CD4-positive, alpha-beta T cell treated with Interleukin-21 for 1 hour (primary cell): Measurements from ENCODE around the gene PNPO.
"Not testable (repeated sequence)": the region's sequence is repeated elsewhere in the genome, so short reads cannot be mapped to it uniquely, and the experiment has no call there.

Source experiments
- DNase-seq: peaks from one replicate; pipeline ENCODE4 v3.0.0-alpha.2; 2020

PNPO gene

DNA sequence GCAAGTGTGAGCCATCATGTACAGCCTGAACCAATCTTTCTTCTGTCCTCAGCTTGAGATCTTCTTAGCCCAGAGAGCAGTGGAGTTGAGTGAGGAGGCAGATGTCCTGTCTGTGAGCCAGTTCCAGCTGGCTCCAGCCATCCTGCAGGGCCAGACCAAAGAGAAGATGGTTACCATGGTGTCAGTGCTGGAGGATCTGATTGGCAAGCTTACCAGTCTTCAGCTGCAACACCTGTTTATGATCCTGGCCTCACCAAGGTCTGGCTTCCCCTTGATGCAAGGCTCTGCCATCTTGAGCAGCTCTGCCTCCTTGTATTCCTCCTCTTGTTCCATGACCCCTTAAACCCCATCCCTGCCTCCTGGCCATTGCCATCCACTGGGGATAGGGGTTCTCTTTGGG lies 39.2 kb downstream of the PNPO start:
- DNase-seq = no peak

DNA sequence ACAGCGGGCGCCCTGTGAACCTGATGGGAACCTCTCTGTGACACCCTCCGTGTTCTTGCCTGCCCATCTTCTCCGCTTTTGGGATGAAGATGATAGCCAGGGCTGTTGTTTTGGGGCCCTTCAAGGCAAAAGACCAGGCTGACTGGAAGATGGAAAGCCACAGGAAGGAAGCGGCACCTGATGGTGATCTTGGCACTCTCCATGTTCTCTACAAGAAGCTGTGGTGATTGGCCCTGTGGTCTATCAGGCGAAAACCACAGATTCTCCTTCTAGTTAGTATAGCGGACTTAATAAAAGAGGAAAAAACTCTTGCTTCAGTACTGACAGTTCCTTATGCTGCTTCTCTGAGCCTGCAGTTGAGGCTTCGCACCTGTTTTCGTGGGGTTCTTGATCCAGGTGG lies 40.1 kb downstream of the PNPO start:
- peak; percentile 22 for DNase-seq

DNA sequence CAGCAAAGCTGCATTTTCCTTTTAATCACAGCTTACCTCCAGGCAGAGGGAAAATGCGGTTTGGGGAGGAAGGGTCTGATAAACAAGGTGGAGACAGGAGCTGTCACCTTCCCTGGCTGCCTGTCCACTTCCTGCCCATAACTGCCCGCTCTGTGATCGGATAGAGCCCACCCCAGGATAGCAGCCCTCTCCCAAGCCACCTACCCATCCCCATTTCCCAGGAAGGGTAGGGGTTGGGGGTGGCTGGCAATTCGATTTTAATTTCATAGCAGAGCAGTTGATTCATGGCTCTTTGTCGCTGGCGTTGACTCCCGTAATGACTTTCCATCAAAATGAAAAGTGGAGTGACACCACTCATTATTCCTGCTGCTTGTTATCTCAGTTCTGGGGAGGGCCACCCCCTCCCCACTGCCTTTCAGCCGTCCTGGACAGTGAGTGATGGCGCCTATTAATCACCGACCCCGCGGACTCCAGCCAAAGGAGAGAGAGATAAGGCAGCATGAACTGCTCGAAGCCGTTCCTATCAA lies 40.8 kb downstream of the PNPO start:
- no peak for DNase-seq

DNA sequence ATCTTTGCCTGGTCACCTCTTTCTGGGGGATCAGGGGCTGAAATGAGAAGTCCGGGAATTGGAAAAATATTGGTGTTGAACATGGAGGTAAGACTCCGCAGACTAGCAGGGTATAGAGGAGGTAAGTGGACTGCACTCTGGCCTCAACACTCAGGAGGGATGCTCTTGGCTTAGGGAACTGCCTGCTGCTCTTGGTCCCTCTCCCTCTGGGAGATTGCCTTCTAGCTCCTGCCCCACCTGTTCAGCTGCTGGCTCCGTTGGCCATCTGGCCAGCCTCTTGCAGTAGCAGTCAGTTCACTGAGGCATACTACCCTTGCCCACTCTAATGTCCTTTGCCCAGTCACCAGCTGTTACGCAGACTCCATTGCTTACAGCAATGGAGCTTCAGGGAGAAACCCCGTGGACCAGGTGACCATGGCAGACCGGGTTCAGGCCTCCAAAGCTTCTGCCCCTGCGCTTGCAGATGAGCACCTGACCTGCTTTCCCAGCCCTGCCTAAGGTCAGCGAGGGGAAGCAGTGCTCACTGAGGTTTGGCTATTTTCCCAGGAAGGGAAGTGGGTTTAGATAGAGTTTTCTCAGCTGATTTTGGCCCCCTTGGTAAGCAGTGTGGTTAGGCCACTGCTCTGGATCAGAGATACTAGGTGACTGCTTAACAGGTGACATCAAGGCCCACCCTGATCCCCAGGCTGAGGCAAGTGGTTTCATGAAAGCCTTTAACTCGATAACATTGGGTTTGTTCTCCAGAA lies 41.4 kb downstream of the PNPO start:
- DNase-seq = no peak

DNA sequence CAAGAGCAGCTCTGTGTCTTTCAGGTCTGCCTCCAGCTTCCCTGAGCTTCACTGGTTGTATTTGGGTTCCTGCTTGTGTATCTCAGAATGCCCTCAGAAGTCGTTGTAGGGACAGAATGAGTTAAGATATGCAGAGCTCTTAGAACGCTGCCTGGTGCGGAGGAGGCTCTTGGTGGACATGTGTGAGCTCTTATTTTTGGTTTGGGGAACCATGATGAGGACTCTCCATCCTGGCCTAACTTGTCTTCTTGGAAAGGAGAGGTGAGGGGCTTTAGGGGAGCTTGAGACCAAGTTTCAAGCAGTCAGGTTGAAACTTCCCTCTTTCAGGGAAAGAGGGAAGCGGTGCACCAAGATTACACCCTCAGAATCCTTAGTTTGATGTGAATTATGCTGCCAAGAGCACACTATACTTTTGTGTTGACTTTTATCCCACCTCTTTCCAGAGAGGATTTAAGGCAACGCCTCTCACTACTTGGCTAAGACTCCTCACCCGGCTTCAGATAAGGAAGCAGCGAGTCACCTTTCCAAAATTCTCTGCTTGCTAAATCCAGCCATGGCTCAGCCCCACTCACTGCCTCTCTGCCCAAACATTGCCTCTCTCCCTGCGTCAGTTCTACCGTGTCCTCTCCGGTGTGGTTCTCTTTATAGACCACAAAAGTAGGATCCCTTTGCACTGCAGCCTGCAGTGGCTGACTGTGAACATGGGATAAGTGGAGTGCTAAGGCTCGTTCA lies 42.3 kb downstream of the PNPO start:
- DNase-seq = no peak

DNA sequence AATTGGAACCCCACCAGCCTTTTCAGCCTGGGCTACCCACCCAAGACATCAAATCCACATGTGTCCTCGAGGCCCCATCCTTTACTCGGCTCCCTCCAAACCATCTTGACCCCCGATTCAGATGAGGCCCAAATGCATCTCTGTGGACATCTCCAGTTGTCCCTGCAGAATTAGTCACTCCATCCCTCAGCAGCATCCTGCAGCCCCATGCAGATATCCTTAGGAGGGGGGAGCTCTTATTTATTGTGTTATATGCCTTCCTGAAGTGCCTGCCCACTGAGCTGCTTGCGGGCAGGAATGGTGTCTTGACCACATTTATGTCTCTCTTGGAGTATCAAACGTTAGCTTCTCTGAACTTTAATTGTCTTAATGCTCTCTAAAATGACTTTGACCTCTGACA lies 45.1 kb downstream of the PNPO start:
- no peak for DNase-seq

DNA sequence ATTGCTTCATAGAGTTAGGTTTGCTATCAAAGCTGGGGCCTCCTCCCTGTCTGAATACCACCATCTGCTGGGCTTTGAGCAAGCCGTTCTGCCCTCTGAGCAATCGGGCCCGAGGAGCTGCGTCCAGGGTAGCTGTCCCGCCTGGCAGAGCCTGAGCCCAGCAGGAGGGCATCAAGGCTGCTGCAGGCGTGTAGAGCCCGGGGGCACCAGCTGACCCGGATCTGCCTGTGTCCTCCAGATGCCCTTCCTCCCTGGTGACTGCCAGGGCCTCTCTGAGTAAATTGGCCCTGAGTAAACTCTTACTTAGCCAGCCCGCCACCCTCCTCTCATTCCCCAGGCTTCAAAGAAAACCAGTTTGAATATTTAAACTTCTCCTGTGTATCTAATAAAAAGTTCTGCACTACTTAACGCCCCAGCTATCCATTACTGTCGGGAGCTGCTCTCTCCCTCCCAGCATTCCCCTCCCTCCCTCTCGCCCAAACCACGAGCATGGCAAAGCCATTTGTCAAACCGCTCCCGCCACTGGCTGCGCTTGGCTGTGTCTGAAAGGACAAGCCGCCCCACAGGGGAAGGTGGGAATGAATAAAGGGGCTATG lies 46.0 kb downstream of the PNPO start:
- no peak for DNase-seq

DNA sequence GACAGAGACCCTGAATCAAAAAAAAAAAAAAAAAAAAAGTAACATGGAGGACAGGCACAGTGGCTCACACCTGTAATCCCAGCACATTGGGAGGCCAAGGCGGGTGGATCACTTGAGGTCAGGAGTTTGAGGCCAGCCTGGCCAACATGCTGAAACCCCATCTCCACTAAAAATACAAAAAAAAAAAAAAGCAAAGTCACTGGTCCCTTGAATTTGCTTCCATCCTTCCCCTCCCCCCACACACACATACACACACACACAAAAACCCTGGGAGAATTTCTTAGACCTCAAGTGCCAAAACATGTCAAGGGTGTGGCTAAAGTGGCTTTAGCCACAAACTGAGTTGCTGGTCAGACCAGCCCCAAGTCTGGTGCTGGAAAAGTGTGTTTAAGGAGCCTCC lies 47.1 kb downstream of the PNPO start:
- DNase-seq = not testable (repeated sequence)

DNA sequence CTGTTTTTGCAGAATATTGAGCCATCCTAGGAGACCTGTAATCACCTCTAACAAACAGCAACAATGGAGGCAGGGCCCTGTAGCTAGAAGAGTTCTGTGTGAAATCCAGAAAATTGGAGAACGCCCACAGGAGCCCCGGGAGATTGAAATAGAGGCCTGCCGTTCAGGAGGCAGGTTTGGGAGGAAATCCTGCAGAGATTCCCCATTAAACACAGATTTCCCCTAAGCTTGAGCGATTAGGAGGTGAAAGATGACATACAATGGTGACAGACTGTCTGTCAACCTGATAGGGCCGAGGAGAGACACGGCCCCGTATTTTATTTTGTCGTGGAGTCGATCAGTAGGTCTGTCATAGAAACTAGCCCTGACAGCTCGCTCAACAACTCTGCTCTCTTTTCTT lies 47.8 kb downstream of the PNPO start:
- DNase-seq = no peak

DNA sequence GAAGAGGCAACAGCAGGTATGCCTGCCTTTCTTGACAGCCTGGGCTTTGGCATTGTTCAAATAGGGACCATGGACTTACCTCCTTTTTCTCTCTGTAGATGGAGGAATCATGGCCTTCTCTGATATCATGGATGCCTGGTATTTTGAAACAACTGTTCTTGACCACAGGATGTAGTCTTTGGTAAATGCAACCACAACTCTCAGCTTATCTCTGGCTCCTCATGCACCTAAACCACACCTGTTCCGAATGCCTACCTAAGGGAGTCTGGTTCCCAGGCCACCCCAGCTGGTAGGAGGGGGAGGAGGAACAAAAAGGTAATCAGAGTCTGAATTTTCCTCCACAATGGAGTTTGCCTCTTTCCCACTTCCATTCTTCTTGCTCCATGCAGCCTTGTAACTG lies 48.3 kb downstream of the PNPO start:
- no peak for DNase-seq

DNA sequence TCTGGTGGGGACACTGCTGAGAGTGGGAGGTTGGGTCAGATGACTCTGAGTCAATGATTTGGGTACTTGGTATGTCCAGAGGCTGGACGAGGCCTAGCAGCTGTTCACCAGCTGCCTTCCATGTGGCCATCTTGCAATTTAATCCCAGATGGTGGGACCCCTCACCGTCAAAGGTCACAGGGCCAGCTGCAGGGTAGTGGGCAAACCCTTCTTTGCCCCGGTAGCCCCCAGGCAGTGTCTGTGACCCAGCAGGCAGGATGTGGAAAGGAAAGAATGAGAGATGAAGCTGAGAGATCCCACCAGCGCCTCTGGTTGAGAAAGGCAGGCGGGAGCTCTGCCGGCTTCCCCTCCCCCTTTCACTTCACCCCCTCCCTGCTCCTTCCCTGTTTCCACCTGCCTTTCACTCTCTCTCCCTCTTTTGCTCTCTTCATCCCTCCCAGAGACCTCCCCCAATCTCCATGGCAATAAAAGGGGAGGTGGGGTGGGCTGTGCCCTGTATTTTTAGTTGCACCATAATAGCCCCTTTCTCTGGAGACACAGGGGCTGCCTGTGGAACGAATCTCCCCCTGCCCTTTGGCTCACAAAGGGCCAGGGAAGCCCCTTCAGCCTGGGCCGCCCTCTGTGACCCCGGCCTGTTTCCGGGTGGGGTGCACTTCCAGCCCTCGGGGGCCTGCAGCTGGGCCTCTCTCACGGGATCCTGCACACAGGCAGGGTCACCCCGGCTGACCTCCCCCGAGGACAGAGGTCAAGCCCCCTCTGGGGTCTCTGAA lies 49.8 kb downstream of the PNPO start:
- DNase-seq = no peak

DNA sequence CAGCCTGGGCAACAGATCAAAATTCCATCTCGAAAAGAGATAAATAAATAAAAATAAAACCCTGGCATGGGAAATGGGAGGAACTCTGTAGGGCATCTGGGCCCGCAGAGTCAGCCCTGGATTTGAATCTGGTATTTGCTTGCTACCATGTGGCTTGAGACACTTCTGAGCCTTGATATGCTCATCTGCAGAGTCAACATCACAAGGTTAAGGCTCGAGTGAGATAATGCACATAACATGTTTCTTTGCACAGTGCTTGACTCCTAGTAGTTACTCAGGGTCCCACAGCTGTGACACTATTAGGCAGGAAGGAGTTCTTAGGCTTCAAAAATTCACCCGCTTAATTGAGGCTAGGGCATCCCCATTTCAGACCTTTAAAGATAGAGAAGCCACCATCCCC lies 50.8 kb downstream of the PNPO start:
- DNase-seq = no peak

DNA sequence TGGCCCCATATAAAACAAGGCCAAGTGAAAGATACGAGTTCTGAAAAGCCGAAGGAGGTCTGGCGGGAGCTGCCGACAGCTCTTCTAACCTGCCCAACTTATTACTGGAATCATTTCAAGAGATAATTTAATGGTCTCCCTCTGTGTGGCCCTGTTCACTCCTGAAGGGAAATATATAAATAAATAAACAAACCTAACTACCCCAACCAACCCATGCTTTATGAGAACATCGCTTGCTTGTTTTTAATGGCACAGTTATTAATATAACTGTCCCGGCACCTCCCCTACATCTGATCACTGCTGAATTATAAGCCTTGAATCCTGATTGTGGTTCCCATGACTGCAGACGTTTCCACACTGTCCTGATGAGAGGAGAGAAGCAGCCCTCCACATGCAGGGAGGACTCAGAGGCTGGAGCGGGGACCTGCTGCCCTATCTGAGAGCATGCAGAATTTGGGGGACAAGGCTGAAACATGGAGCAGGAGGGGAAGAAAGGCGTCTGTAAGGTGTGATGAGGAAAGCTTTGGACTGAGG lies 51.7 kb downstream of the PNPO start:
- no peak for DNase-seq

DNA sequence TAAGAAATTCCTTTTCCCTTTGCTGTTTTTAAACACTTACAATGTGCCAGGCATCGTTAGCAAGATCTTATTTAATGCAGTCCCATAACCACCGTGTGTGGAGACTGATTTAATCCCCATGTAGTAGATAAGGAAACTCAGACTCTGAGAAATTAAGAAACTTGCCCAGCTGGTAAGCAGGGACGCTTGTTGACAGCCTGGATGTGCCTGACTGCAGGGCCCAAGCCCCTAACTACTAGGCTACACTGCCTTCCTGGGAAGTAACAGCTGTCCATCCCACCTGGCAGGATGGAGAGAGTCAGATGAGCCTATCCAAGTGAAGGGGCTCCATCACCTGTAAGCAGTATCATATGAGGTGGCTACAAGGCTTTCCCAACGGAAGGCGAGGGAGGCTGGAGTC lies 52.6 kb downstream of the PNPO start:
- DNase-seq = no peak

DNA sequence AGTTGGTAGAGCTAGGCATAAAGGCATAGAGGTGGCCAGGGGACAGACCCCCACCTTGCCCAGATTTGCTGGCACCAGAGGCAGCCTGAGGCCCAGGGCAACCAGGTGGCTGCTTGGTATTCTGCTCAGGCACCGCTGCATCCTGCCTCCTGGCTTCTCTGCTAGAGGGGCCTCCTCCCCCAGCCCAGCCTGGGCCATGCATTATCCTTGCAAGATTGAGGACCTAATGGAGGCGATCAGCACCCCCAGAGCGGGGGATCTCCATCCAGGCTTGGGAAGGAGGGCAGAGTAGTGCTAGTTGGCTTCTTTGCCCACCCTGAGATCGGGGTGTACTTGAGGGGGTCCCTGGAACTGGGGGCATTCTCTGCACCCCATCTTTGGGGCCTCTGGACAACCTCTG lies 53.4 kb downstream of the PNPO start:
- DNase-seq = no peak

DNA sequence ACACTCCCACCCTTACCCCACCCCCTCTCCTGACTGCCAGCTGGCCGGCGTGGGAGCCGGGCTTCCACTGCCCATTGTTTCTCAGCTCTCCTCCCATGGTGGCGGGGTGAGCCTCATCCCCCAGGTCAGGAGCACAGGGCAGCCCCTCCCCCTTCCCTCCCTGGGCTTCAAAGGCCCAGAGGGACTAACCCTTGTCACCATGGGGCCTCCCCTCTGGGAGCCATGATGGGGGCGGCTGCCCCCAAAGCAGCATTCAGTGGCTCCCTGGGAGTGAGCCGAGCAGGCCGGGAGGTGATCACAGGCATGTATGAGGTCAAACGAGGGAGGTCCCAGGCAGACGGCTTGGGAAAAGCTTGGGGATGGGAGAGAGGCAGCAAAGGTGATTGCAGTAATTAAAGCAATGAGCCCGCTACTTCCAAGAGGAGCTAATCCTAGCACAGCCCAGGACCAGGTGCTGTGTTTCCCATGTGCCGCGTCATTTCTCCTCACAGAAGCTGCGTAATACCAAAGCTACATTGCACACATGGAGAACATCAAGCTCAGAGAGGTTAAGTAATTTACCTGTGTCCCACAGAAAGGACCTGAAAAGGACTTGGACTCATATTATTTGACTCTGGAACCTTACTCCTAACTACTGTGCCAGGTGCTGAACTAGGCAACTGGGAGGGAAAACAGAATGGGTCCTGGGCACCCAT lies 54.0 kb downstream of the PNPO start:
- no peak for DNase-seq

DNA sequence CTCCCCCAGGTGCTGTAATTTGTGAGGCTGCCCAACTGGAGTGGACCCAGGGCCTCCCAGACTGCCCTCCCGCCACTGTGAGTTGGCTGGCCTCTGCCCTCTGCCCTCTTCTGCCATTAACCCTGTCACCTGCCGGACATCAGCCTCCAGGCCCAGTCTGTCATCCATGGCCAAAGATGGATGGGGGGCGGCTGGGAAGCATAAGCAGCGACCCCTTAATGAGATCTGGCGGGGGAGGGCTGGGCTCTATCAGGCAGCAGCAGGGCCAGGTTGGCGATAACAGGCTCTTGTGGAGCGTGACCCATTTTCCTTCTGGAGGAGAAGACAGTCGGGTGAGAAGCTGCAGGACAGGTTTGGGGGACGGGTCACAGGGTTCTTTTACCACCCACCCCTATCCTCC lies 54.8 kb downstream of the PNPO start:
- no peak for DNase-seq

DNA sequence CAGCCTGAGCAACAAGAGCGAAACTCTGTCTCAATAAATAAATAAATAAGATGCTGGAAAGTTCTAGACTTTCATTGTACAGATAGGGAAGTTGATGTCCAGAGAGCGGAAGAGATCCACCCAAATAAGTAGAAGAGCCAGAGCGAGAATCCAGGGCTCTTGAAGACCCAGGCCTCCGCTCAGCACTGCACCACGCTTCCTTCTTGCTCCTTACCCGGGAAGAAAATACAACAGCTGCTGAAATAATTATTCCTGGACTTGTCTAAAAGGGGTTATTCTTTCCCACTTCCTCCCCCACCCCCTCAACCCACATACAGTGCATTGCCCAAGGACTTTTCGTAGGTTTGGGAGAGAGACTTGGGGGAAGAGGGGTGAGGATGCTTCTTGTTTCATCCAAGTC lies 56.2 kb downstream of the PNPO start:
- no peak for DNase-seq

DNA sequence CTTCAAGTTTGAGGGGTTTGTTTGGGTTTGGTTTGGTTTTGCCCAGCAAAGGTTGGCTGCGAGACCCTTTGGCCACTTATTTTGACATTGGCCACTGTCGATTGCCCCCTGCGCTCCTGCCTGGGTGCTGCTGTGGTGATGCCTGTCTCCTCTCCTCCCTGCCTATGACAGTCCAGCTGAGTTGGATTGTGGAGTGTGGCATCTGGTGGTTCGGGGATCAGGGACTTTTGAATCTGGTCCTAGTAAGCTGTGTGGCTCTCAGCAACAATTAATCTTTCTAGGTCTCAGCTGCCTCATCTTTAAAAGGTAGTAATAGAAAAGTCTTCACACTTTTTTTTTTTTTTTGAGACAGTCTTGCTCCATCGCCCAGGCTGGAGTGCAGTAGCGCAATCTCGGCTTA lies 56.7 kb downstream of the PNPO start:
- DNase-seq = no peak
